HG03045 (cell line): ENCODE data around the gene OR2M3.
"Not testable (repeated sequence)": the region's sequence is repeated elsewhere in the genome, so short reads cannot be mapped to it uniquely, and the experiment has no call there.

Experiments used
- ATAC-seq: cut with Tn5 transposase; IDR thresholded peaks from one replicate; pipeline ENCODE4 v1.9.1; 2021; ENCODE audit warnings: mild to moderate bottlenecking, moderate library complexity; ENCODE audit not compliant: unreplicated experiment

OR2M3 gene, protein sequence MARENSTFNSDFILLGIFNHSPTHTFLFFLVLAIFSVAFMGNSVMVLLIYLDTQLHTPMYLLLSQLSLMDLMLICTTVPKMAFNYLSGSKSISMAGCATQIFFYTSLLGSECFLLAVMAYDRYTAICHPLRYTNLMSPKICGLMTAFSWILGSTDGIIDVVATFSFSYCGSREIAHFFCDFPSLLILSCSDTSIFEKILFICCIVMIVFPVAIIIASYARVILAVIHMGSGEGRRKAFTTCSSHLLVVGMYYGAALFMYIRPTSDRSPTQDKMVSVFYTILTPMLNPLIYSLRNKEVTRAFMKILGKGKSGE

DNA sequence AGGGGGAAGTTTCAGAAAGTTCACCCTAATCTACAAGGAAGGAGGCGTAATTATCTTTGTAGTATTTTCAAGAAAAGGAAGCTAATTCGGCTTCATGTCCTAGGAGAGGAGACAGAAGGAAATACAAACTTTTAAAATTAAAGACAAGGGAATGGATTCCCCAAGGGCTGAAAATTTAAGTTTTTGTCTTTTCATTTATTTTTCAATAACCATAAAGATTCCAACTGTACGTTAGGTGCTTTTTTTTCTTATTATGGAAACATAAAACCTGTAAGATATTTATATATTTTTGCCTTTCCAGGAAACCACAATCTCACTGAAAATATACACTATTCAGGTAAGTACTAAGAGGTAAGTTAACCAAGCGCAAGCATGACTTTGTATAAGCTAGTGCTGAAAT is at the start of gene OR2M3:
OR2M3 (plus strand) TSS at position 301 of the 400 bp plus-strand sequence. CDS start 5,803 bp downstream, outside the sequence.
- ATAC-seq: no peak

- ATAC-seq: no peak
Observed at GRCh38 chr1:248152056-248152827, 44.8 kb upstream of the OR2M3 start.

DNA sequence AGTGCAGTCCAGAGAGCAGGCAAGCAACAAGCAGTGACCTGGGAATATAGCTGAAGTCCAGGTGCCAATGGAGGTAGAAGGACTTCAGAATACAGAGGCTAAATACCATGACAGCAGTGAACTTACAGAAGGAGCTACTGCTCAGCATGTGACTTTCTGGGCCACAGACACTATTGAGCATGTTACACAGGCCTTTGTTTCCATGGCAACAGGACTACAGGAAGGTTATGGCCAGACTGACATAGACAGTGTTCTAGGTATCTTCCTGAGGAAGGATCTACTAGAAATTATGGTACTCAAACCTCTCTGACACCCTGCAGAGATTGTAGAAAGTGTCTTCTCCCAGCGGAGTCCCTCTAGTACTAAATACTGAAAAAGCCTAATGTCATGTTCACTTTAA is 41.1 kb upstream of the OR2M3 start:
- no peak for ATAC-seq

DNA sequence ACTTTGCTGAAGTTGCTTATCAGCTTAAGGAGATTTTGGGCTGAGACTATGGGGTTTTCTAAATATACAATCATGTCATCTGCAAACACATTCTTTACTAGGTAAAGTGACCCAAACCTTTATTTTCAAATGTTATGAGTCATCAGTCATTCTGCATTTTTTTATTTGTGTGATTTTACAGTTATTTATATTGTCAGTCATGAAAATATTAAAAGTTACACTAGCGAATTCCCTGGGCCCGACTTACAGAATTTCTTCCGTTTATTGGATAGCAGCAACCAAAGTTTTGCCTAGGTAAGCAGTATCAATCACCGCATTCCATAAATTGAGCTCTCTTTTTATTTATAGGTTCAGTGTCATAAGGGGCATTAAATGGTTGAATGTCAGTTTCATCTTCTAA is 38.3 kb upstream of the OR2M3 start:
- ATAC-seq: no peak

- ATAC-seq: no peak
Observed at GRCh38 chr1:248164031-248164430, 33.0 kb upstream of the OR2M3 start.

- ATAC-seq: no peak
Observed at GRCh38 chr1:248165186-248165585, 31.9 kb upstream of the OR2M3 start.

- ATAC-seq: no peak
Observed at GRCh38 chr1:248174521-248174920, 22.5 kb upstream of the OR2M3 start, which contains the start of gene OR2M2. TSS of gene OR2M2 (plus strand) at chr1:248174821. CDS start at chr1:248179986, 5,165 bp downstream.

- ATAC-seq: no peak
Observed at GRCh38 chr1:248183996-248184395, 13.1 kb upstream of the OR2M3 start.

DNA sequence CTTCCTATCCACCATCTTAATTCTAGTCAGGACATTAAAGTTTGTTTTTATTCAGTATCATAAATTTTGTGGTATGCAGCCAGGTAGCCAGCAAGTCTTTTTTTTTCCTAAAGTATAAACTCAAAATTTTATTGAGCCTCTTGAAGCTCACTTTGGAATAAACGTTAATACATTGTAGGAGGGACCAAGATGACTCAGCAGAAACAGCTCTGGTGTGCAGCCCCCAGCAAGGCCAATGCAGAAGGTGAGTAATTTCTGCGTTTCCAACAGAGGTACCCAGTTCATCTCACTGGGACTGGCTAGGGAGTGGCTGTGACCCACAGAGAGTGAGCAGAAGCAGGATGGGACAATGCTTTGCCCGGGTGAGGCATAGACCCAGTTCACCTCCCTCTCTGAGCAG is 9.7 kb upstream of the OR2M3 start:
- no peak for ATAC-seq

DNA sequence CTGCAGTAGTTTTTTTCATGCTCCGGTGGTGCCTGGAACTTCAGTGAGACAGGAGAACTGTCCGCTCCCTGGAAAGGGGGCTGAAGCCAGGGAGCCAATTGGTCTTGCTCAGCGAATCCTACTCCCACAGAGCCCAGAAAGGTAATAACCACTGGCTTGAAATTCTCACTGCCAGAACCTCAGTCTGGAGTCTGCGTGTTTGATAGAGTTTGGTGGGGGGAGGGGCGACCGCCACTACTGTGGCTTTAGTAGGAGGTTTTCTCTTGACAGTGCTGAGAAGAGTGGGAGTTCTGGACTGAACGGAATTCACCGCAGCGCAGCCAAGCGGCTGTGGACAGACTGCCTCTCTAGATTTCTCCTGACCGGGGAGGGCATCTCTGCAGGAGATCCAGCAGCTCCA is 8.0 kb upstream of the OR2M3 start:
- ATAC-seq: no peak

DNA sequence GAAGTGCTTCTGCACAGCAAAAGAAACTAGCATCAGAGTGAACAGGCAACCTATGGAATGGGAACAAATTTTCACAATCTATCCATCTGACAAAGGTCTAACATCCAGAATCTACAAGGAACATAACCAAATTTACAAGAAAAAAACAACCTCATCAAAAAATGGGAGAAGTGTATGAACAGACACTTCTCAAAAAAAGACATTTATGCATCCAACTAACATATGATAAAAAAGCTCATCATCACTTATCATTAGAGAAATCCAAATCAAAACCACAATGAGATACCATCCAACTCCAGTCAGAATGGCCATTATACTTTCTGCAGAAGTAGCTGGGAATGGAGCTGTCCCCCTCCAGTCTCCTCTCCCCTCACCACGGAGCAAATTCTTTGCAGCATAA is 2.9 kb upstream of the OR2M3 start:
- no peak for ATAC-seq

GRCh38 chr1:248215880-248216279 is 18.8 kb downstream of the OR2M3 start:
- ATAC-seq: no peak

- no peak for ATAC-seq
Observed at GRCh38 chr1:248225537-248225936, 28.5 kb downstream of the OR2M3 start.

DNA sequence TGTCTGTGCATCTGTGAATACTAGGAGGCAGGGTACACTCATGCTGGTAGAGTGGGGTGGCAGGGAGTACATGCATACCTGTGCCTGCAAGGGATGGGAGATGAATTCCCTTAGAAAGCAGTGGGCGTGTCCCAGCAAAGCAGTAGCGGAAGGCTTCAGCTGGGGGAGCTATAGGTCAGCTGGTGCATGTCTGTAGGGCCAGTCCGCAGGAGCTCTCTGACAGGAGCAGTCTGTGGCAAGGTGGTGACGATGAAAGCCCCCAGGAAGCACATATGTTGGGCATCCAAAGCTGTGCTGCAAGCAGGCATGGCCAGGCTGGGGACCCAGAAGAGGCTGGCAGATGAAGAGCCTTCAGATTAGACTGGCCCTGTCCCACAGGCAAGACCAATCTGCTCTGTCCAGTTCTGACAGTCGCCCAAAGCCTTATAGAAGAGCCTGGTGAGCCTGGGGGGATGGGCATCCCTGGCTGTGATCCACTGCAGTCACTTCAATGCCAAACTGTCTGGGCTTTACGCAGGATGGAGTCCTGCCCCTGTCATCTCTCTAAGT is 32.4 kb downstream of the OR2M3 start:
- no peak for ATAC-seq

- no peak for ATAC-seq
Observed at GRCh38 chr1:248231117-248231516, 34.1 kb downstream of the OR2M3 start, which contains the start of gene OR2M4. TSS of gene OR2M4 (plus strand) at chr1:248231417. CDS start at chr1:248238929, 7,512 bp downstream.

GRCh38 chr1:248239478-248239877 is 42.4 kb downstream of the OR2M3 start:
- ATAC-seq: no peak

- peak; percentile 84 for ATAC-seq
Observed at GRCh38 chr1:248243204-248243603, 46.1 kb downstream of the OR2M3 start.

GRCh38 chr1:248259309-248259708 is 62.2 kb downstream of the OR2M3 start:
- not testable (repeated sequence) for ATAC-seq
